Heart right ventricle (tissue), 16 donors: ENCODE results near the gene TSPAN18. TPM values are rescaled to one million over a fixed set of nuclear protein-coding genes. Genes with fewer than 3 reads are reported as not detected.

Experiments used
- ATAC-seq, 8 donors: fragments of 200-7000 bp; cut with Tn5 transposase; one replicate each; pipeline ENCODE4 v1.9.1; 2020; ENCODE audit warnings: mild to moderate bottlenecking in 8 of 8, moderate library complexity in 8 of 8, moderate number of reproducible peaks in 1 of 8
- DNase-seq, 2 donors: peaks; one replicate each; pipeline ENCODE4 v3.0.0-alpha.2; 2020
- H3K27ac ChIP-seq, 10 donors: fragments of 200-600 bp; sonication (generic) in 2 of 10; one replicate each; pipeline versions ENCODE4 v1.5.0 to v1.8.0; 2020 to 2022; ENCODE audit warnings: mild to moderate bottlenecking in 3 of 10
- H3K27me3 ChIP-seq, 7 donors: fragments of 200-600 bp; one replicate each; pipeline ENCODE4 v1.8.0; 2021 to 2022; ENCODE audit warnings: mild to moderate bottlenecking in 2 of 7
- H3K36me3 ChIP-seq, 9 donors: fragments of 200-600 bp; sonication (generic) in 1 of 9; one replicate each; pipeline versions ENCODE4 v1.5.0 to v1.8.0; 2020 to 2022; ENCODE audit warnings: mild to moderate bottlenecking in 2 of 9
- H3K4me1 ChIP-seq, 9 donors: fragments of 200-600 bp; sonication (generic) in 1 of 9; one replicate each; pipeline versions ENCODE4 v1.5.0 to v1.8.0; 2020 to 2022; ENCODE audit warnings: mild to moderate bottlenecking in 4 of 9
- H3K4me3 ChIP-seq, 10 donors: fragments of 200-600 bp; sonication (generic) in 2 of 10; one replicate each; pipeline versions ENCODE4 v1.5.0 to v1.8.0; 2020 to 2022; ENCODE audit warnings: mild to moderate bottlenecking in 7 of 10, moderate library complexity in 2 of 10
- H3K9me3 ChIP-seq, 11 donors: fragments of 200-600 bp in 10 of 11; sonication (generic) in 2 of 11; one replicate each; pipeline versions ENCODE4 v1.5.0 to v1.8.0; 2013 to 2022; ENCODE audit warnings: mild to moderate bottlenecking in 2 of 11, control low read depth in 1 of 11, moderate library complexity in 1 of 11
- WGBS, 2 donors: extraction: QIAGEN DNeasy Blood & Tissue Kit; methylation state at CpG; one replicate each; pipeline ENCODE4 v1.1.7; 2013; ENCODE audit warnings: inconsistent platforms in 1 of 2; 5-methylcytosine and 5-hydroxymethylcytosine counted together
- intact Hi-C, 10 donors: fragments of 100-400 bp; cut with DNase I; formaldehyde crosslinking; loops; one replicate each; pipeline versions ENCODE4 v1.11.1 to v1.14.2; 2022
- polyA plus RNA-seq, 2 donors: library from polyadenylated mRNA; stranded (reverse); fragments of 200-250 nt; gene quantifications; one replicate each; pipeline ENCODE4 v1.2.3, GENCODE V29; 2013
- total RNA-seq, 10 donors: library from RNA; stranded (reverse); fragmentation: NEBNext Ultra II Directional in 3 of 10; extraction: Animal tissue kit (Norgen Biotek cat#: 25700) in 3 of 10; gene quantifications; one replicate each; pipeline versions ENCODE4 v1.2.1 to v1.2.4, GENCODE V29; 2021 to 2023
- TF ChIP-seq, protein P1 (sequence below), 9 donors: fragments of 200-600 bp; sonication (generic) in 2 of 9; IDR thresholded peaks; one replicate each; pipeline versions ENCODE4 v1.5.0 to v1.8.0; 2021 to 2022; ENCODE audit warnings: antibody characterized with exemption in 9 of 9, mild to moderate bottlenecking in 5 of 9, moderate library complexity in 1 of 9
- donor health status: Arrhythmogenic right ventricular cardiomyopathy.
- donor health status: ischemic (EF 13 %, LVEDD 7.1; RV severe dilation, severe dysfunction).
- donor health status: healthy with polysubstance abuse.
- donor health status: DM: no; HTN: yes; CAD: no.
- donor health status: DM: no; HTN: no; CAD: no.
- donor health status: ischemic (EF 25% LVEDD 6.9; RV normal size, moderate dysfunction).
- donor health status: ischemic (EF 25% LVEDD 5.7; RV mildly dilated, moderate dysfunction).
- donor health status: healthy.
- donor health status: DM: yes; HTN: yes; CAD: no.
- donor health status: Ischemic cardiomyopathy.
- donor health status: ischemic (EF 35%, LVEDD 5.7; RV mildly dilated, moderate dysfunction).
- donor health status: nonischemic (EF 11% LVEDD 7.7; RV severe dilation, severe dysfunction).
- donor health status: DM: yes; HTN: yes; CAD: no.
- donor health status: PGD.
- donor health status: ischemic (EF 29% LVEDD 5.4; RV normal size, mild dysfunction).
- donor health status: nonischemic (EF 23%, LVEDD 6.1; RV moderate dilation, normal function).

The TSPAN18 gene
- total and polyA plus RNA-seq, 12 donors: 37.7 to 140 (median 92.9) TPM

DNA sequence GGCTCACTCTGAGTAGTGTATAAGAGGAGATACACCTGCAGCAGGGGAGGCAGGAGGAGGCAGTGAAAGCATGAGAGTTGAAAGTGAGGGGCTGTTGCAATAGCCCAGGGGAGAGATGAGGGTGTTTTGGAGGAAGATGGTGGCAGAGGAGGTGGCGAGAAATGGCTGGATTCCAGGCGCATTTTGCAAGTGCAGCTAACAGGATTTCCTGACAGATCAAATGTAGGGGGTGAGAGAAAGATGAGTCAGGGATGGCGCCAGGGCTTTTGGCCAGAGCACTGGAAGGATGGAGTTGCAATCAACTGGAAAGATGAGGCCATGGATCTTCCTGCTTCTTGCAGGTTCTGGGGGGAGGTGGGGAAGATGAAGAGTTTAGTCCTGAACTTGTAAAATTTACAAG, 16.8 kb upstream of the TSPAN18 start:
- Histone ChIP-seq H3K27ac (no peak overlapping the region), H3K4me3 (no peak overlapping the region), H3K27me3 (no peaks in the 10 kb centered on the region), H3K36me3 (no peaks in the 10 kb centered on the region), H3K9me3 (peaks cover 0 to 7% (median 0%) of the 10 kb centered on the region in 11 donors), H3K4me1 (peaks cover 0 to 21% (median 0%) of the 10 kb centered on the region in 9 donors)
- DNase-seq: no peak
- 74 to 82% methylated on average over 3 of the region's 3 CpGs for WGBS, 2 donors
- ATAC-seq: no peak
- intact Hi-C loops: loop anchor here in 2 of 10 donors (10.0 kb wide), 1 partner anchor 75 kb away; no protein-coding TSS in a partner anchor
- TF ChIP-seq, protein P1, sequence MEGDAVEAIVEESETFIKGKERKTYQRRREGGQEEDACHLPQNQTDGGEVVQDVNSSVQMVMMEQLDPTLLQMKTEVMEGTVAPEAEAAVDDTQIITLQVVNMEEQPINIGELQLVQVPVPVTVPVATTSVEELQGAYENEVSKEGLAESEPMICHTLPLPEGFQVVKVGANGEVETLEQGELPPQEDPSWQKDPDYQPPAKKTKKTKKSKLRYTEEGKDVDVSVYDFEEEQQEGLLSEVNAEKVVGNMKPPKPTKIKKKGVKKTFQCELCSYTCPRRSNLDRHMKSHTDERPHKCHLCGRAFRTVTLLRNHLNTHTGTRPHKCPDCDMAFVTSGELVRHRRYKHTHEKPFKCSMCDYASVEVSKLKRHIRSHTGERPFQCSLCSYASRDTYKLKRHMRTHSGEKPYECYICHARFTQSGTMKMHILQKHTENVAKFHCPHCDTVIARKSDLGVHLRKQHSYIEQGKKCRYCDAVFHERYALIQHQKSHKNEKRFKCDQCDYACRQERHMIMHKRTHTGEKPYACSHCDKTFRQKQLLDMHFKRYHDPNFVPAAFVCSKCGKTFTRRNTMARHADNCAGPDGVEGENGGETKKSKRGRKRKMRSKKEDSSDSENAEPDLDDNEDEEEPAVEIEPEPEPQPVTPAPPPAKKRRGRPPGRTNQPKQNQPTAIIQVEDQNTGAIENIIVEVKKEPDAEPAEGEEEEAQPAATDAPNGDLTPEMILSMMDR (IDR thresholded peaks at IDR 0.05): no peak

DNA sequence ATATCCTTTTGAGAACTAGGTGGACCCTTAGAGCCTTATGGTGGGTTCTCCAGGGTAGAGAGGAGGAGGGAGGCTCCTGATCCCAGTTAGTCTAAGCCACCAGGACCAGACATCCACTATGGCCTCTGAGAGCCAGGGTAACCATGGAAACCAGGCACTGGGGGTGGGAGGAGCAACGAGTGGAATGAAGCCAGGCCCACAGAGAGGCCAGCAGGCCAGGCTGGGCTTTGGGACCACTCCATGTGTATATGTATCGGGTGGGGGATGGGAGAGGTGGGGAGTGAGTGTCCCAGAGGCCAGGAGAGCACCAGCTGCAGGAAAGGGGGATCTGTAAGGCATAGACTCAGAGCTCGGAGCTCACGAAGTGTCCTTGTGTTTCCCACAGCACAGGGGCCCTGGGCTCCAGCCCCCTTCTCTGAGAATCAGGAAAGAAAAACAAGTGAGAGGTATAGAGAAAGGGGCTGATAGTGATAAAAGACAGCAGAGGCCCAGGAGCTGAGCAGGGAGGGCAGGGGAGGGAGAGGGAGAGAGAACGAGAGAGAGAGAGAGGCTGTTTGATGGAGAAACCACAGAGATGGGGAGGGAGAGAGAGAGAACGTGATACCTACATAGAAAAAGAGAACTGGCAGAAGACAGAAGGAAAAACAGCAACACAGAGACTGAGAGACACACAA, 15.5 kb upstream of the TSPAN18 start:
- Histone ChIP-seq H3K27ac (no peak overlapping the region), H3K36me3 (no peaks in the 10 kb centered on the region), H3K9me3 (peaks cover 0 to 7% (median 0%) of the 10 kb centered on the region in 11 donors), H3K27me3 (no peaks in the 10 kb centered on the region), H3K4me1 (peaks cover 0 to 21% (median 0%) of the 10 kb centered on the region in 9 donors), H3K4me3 (no peak overlapping the region)
- no peak for ATAC-seq
- TF ChIP-seq, protein P1 (IDR thresholded peaks at IDR 0.05): no peak
- no peak for DNase-seq
- 79 to 83% methylated on average over 6 of the region's 6 CpGs for WGBS, 2 donors
- intact Hi-C loops: loop anchor here in 1 of 10 donors (10.0 kb wide), 1 partner anchor 76 kb away; no protein-coding TSS in a partner anchor

DNA sequence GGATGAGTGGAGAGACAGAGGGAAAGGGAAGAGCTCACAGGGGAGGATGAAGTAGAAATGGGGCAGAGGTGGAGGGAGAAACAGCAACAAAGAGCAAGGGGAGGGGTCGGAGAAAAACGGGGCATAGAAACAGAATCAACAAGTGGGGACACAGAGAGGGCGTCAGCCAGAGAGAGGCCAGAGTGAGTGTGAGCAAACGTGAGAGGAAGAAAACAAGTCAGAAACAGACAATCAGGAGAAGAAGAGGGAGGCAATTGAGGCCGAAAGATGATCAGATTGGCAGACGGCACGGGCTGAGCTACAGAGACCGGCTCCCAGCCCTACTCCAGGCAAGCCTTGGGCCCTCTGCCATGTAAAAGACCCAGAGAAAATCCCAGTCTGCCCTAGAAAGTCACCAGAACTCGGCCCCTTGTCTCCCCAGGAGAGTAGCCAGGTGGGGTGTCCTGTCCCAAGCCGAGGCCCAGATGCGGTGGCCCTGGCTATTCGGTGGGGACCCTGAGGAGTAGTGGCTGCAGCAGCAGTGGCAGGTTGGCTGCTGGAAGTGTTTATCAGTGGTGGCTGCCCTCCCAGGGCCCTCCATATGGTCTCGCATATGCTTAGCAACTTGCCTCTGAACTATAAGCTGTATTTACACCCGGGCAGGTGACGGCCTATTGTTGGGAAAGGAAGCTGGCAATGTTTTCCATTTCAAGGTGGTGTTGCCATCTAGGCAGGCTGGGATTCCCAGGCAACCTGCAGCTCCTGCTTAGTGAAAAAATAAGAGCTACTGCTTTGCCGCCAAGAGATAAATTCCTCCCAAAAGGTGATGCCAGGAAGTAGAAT, 14.8 kb upstream of the TSPAN18 start:
- Histone ChIP-seq H3K36me3 (no peaks in the 10 kb centered on the region), H3K4me3 (no peak overlapping the region), H3K27ac (no peak overlapping the region), H3K4me1 (peaks cover 0 to 21% (median 0%) of the 10 kb centered on the region in 9 donors), H3K9me3 (peaks cover 0 to 7% (median 0%) of the 10 kb centered on the region in 11 donors), H3K27me3 (no peaks in the 10 kb centered on the region)
- TF ChIP-seq, protein P1 (IDR thresholded peaks at IDR 0.05): no peak
- DNase-seq: no peak
- intact Hi-C loops: loop anchor here in 1 of 10 donors (10.0 kb wide), 1 partner anchor 77 kb away; no protein-coding TSS in a partner anchor
- 85 to 89% methylated on average over 16 of the region's 16 CpGs for WGBS, 2 donors
- no peak for ATAC-seq

DNA sequence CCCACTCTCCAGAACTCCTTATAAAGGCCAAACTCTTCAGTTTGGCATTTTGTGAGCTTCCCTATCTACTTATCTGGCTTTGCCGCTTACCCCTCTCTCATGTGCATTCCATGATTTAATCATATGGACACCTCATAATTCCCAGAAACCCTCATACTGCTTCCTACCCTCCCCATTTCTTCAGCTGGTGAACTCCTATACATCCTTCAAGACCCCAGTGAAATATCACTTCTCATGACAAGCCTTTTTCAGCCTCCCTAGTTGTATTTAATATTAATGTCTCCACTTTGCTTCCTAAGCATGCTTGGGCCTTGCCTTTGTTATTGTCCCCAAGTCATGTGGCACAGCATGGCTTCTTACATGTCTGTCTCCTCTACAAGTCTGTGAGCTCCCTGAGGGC, 13.7 kb upstream of the TSPAN18 start:
- TF ChIP-seq, protein P1 (IDR thresholded peaks at IDR 0.05): no peak
- peaks cover 0 to 7% (median 0%) of the 10 kb centered on the region in 11 donors for H3K9me3 ChIP-seq
- ATAC-seq: no peak
- peaks cover 0 to 21% (median 0%) of the 10 kb centered on the region in 9 donors for H3K4me1 ChIP-seq
- no peaks in the 10 kb centered on the region for H3K27me3 ChIP-seq
- H3K4me3 ChIP-seq: no peak overlapping the region
- intact Hi-C loops: loop anchor here in 1 of 10 donors (10.0 kb wide), 1 partner anchor 78 kb away; no protein-coding TSS in a partner anchor
- DNase-seq: no peak
- H3K36me3 ChIP-seq: no peaks in the 10 kb centered on the region
- WGBS, 2 donors: 95 to 100% methylated on average over 1 of the region's 1 CpG
- H3K27ac ChIP-seq: no peak overlapping the region
